ENCODE measurements around the gene PRR15.
A peak's percentile ranks its signal among the peaks of the same experiment; 100 is the strongest.

The PRR15 gene

GRCh38 chr7:29604052-29604451 lies 40.4 kb downstream of the PRR15 start:
- H2BK120ac ChIP-seq (ENCODE audit: low read depth, low read length), result no peak overlapping the region
- WGBS, 2 donors (ENCODE audit: extremely low coverage in 2 of 2, insufficient read length in 2 of 2, insufficient replicate concordance in 1 of 2), result no CpG with 5 or more reads among the region's 3 CpGs

GRCh38 chr7:29604702-29605101 lies 41.1 kb downstream of the PRR15 start:
- Histone ChIP-seq H3K27ac (replicated peaks; ENCODE audit: low read length) (no peak overlapping the region), H2BK5ac (ENCODE audit: low read length) (no peak overlapping the region), H2AFZ (ENCODE audit: low read length) (no peak overlapping the region), H3K4me1 (ENCODE audit: control insufficient read depth in 2 of 2, insufficient read depth in 1 of 2, low read depth in 1 of 2, low read length in 2 of 2) (peaks cover 4% of the 10 kb centered on the region in 2 donors), H2BK120ac (ENCODE audit: low read depth, low read length) (no peak overlapping the region), H4K8ac (ENCODE audit: low read depth, low read length) (no peak overlapping the region), H3K18ac (ENCODE audit: low read length) (no peak overlapping the region), H3K14ac (ENCODE audit: low read length) (no peak overlapping the region), H4K91ac (ENCODE audit: low read depth, low read length, poor library complexity) (no peak overlapping the region), H3K36me3 (replicated peaks in 1 of 2; ENCODE audit: control insufficient read depth in 2 of 2, insufficient read depth in 2 of 2, low read length in 2 of 2) (no peaks in the 10 kb centered on the region), H2BK15ac (ENCODE audit: low read length) (no peak overlapping the region), H2AK5ac (ENCODE audit: low read depth, low read length) (no peak overlapping the region), H3K4ac (ENCODE audit: low read length) (no peak overlapping the region), H2BK12ac (ENCODE audit: low read length) (no peak overlapping the region), H3K23ac (ENCODE audit: low read depth, low read length, poor library complexity) (no peak overlapping the region), H3K4me2 (ENCODE audit: insufficient read depth, low read length, poor library complexity, severe bottlenecking) (no peak overlapping the region), H3K9me3 (replicated peaks in 1 of 2; ENCODE audit: control insufficient read depth in 2 of 2, insufficient read depth in 1 of 2, low read depth in 1 of 2, low read length in 2 of 2) (no peaks in the 10 kb centered on the region), H3K79me1 (ENCODE audit: low read depth, low read length) (no peaks in the 10 kb centered on the region), H3K4me3 (ENCODE audit: low read length in 2 of 2) (no peak overlapping the region), H3K9ac (ENCODE audit: low read depth, low read length, poor library complexity) (no peak overlapping the region), H3K27me3 (ENCODE audit: control insufficient read depth in 3 of 3, insufficient read depth in 3 of 3, low read depth in 1 of 3, low read length in 3 of 3) (no peaks in the 10 kb centered on the region)
- no peak for DNase-seq (ENCODE audit: low spot score)

More at GRCh38 chr7:29604052-29604451, 40.4 kb downstream of the PRR15 start:
- H3K4me1 ChIP-seq (ENCODE audit: control insufficient read depth in 2 of 2, insufficient read depth in 1 of 2, low read depth in 1 of 2, low read length in 2 of 2), result peaks cover 4% of the 10 kb centered on the region in 2 donors
- no peak overlapping the region for H2AFZ ChIP-seq (ENCODE audit: low read length)
- H2AK5ac ChIP-seq (ENCODE audit: low read depth, low read length), result no peak overlapping the region
- no peak overlapping the region for H4K91ac ChIP-seq (ENCODE audit: low read depth, low read length, poor library complexity)
- no peaks in the 10 kb centered on the region for H3K27me3 ChIP-seq (ENCODE audit: control insufficient read depth in 3 of 3, insufficient read depth in 3 of 3, low read depth in 1 of 3, low read length in 3 of 3)
- H3K36me3 ChIP-seq (replicated peaks in 1 of 2; ENCODE audit: control insufficient read depth in 2 of 2, insufficient read depth in 2 of 2, low read length in 2 of 2), result no peaks in the 10 kb centered on the region
- no peak overlapping the region for H3K4me3 ChIP-seq (ENCODE audit: low read length in 2 of 2)
- no peak overlapping the region for H3K18ac ChIP-seq (ENCODE audit: low read length)
- H4K8ac ChIP-seq (ENCODE audit: low read depth, low read length), result no peak overlapping the region
- no peak overlapping the region for H3K4ac ChIP-seq (ENCODE audit: low read length)
- H2BK5ac ChIP-seq (ENCODE audit: low read length), result no peak overlapping the region
- H2BK12ac ChIP-seq (ENCODE audit: low read length), result no peak overlapping the region
- H3K9me3 ChIP-seq (replicated peaks in 1 of 2; ENCODE audit: control insufficient read depth in 2 of 2, insufficient read depth in 1 of 2, low read depth in 1 of 2, low read length in 2 of 2), result no peaks in the 10 kb centered on the region
- H3K27ac ChIP-seq (replicated peaks; ENCODE audit: low read length), result no peak overlapping the region
- no peak overlapping the region for H3K14ac ChIP-seq (ENCODE audit: low read length)
- no peak for DNase-seq (ENCODE audit: low spot score)
- H3K79me1 ChIP-seq (ENCODE audit: low read depth, low read length), result no peaks in the 10 kb centered on the region
- no peak overlapping the region for H3K23ac ChIP-seq (ENCODE audit: low read depth, low read length, poor library complexity)
- no peak overlapping the region for H3K9ac ChIP-seq (ENCODE audit: low read depth, low read length, poor library complexity)
- no peak overlapping the region for H3K4me2 ChIP-seq (ENCODE audit: insufficient read depth, low read length, poor library complexity, severe bottlenecking)
- H2BK15ac ChIP-seq (ENCODE audit: low read length), result no peak overlapping the region

GRCh38 chr7:29605671-29606070 lies 42.0 kb downstream of the PRR15 start:
- no peaks in the 10 kb centered on the region for H3K79me1 ChIP-seq (ENCODE audit: low read depth, low read length)
- no CpG with 5 or more reads among the region's 3 CpGs for WGBS, 2 donors (ENCODE audit: extremely low coverage in 2 of 2, insufficient read length in 2 of 2, insufficient replicate concordance in 1 of 2)
- DNase-seq (ENCODE audit: low spot score), result no peak
- no peaks in the 10 kb centered on the region for H3K27me3 ChIP-seq (ENCODE audit: control insufficient read depth in 3 of 3, insufficient read depth in 3 of 3, low read depth in 1 of 3, low read length in 3 of 3)
- H3K18ac ChIP-seq (ENCODE audit: low read length), result no peak overlapping the region
- no peak overlapping the region for H2AK5ac ChIP-seq (ENCODE audit: low read depth, low read length)
- no peaks in the 10 kb centered on the region for H3K36me3 ChIP-seq (replicated peaks in 1 of 2; ENCODE audit: control insufficient read depth in 2 of 2, insufficient read depth in 2 of 2, low read length in 2 of 2)
- no peak overlapping the region for H3K4me2 ChIP-seq (ENCODE audit: insufficient read depth, low read length, poor library complexity, severe bottlenecking)
- no peak overlapping the region for H4K8ac ChIP-seq (ENCODE audit: low read depth, low read length)
- no peak overlapping the region for H3K4ac ChIP-seq (ENCODE audit: low read length)
- H2BK5ac ChIP-seq (ENCODE audit: low read length), result no peak overlapping the region
- H2AFZ ChIP-seq (ENCODE audit: low read length), result no peak overlapping the region
- no peak overlapping the region for H3K27ac ChIP-seq (replicated peaks; ENCODE audit: low read length)
- H2BK15ac ChIP-seq (ENCODE audit: low read length), result no peak overlapping the region
- H2BK120ac ChIP-seq (ENCODE audit: low read depth, low read length), result no peak overlapping the region
- peaks cover 4% of the 10 kb centered on the region in 2 donors for H3K4me1 ChIP-seq (ENCODE audit: control insufficient read depth in 2 of 2, insufficient read depth in 1 of 2, low read depth in 1 of 2, low read length in 2 of 2)
- no peak overlapping the region for H3K9ac ChIP-seq (ENCODE audit: low read depth, low read length, poor library complexity)
- H3K23ac ChIP-seq (ENCODE audit: low read depth, low read length, poor library complexity), result no peak overlapping the region
- no peaks in the 10 kb centered on the region for H3K9me3 ChIP-seq (replicated peaks in 1 of 2; ENCODE audit: control insufficient read depth in 2 of 2, insufficient read depth in 1 of 2, low read depth in 1 of 2, low read length in 2 of 2)
- H3K4me3 ChIP-seq (ENCODE audit: low read length in 2 of 2), result no peak overlapping the region
- no peak overlapping the region for H3K14ac ChIP-seq (ENCODE audit: low read length)
- no peak overlapping the region for H4K91ac ChIP-seq (ENCODE audit: low read depth, low read length, poor library complexity)
- no peak overlapping the region for H2BK12ac ChIP-seq (ENCODE audit: low read length)

- no peak overlapping the region for H2AFZ ChIP-seq (ENCODE audit: low read length)
- no peak overlapping the region for H3K9ac ChIP-seq (ENCODE audit: low read depth, low read length, poor library complexity)
- WGBS, 2 donors (ENCODE audit: extremely low coverage in 2 of 2, insufficient read length in 2 of 2, insufficient replicate concordance in 1 of 2), result no CpG with 5 or more reads among the region's 4 CpGs
- H2AK5ac ChIP-seq (ENCODE audit: low read depth, low read length), result no peak overlapping the region
- no peaks in the 10 kb centered on the region for H3K36me3 ChIP-seq (replicated peaks in 1 of 2; ENCODE audit: control insufficient read depth in 2 of 2, insufficient read depth in 2 of 2, low read length in 2 of 2)
- H3K27ac ChIP-seq (replicated peaks; ENCODE audit: low read length), result no peak overlapping the region
- no peak overlapping the region for H2BK120ac ChIP-seq (ENCODE audit: low read depth, low read length)
- H3K14ac ChIP-seq (ENCODE audit: low read length), result no peak overlapping the region
- H3K79me1 ChIP-seq (ENCODE audit: low read depth, low read length), result no peaks in the 10 kb centered on the region
- H2BK5ac ChIP-seq (ENCODE audit: low read length), result no peak overlapping the region
- no peaks in the 10 kb centered on the region for H3K27me3 ChIP-seq (ENCODE audit: control insufficient read depth in 3 of 3, insufficient read depth in 3 of 3, low read depth in 1 of 3, low read length in 3 of 3)
- no peak overlapping the region for H3K4ac ChIP-seq (ENCODE audit: low read length)
- H3K4me2 ChIP-seq (ENCODE audit: insufficient read depth, low read length, poor library complexity, severe bottlenecking), result no peak overlapping the region
- no peak overlapping the region for H4K91ac ChIP-seq (ENCODE audit: low read depth, low read length, poor library complexity)
- H3K9me3 ChIP-seq (replicated peaks in 1 of 2; ENCODE audit: control insufficient read depth in 2 of 2, insufficient read depth in 1 of 2, low read depth in 1 of 2, low read length in 2 of 2), result no peaks in the 10 kb centered on the region
- peak overlapping the region; percentile 40 for H3K23ac ChIP-seq (ENCODE audit: low read depth, low read length, poor library complexity)
- H4K8ac ChIP-seq (ENCODE audit: low read depth, low read length), result no peak overlapping the region
- peaks cover 4% of the 10 kb centered on the region in 2 donors for H3K4me1 ChIP-seq (ENCODE audit: control insufficient read depth in 2 of 2, insufficient read depth in 1 of 2, low read depth in 1 of 2, low read length in 2 of 2)
- H3K18ac ChIP-seq (ENCODE audit: low read length), result peak overlapping the region; percentile 25
- no peak overlapping the region for H2BK15ac ChIP-seq (ENCODE audit: low read length)
- no peak overlapping the region for H3K4me3 ChIP-seq (ENCODE audit: low read length in 2 of 2)
- DNase-seq (ENCODE audit: low spot score), result no peak
- no peak overlapping the region for H2BK12ac ChIP-seq (ENCODE audit: low read length)
Observed at GRCh38 chr7:29606287-29606721, 42.7 kb downstream of the PRR15 start.
